ENCODE measurements around the gene DNAJC5G. TPM values are rescaled to one million over a fixed set of nuclear protein-coding genes. Genes with fewer than 3 reads are reported as not detected.

The DNAJC5G gene
- total RNA-seq, 1 experiment from 2014 or later, result 0.37 TPM

DNA sequence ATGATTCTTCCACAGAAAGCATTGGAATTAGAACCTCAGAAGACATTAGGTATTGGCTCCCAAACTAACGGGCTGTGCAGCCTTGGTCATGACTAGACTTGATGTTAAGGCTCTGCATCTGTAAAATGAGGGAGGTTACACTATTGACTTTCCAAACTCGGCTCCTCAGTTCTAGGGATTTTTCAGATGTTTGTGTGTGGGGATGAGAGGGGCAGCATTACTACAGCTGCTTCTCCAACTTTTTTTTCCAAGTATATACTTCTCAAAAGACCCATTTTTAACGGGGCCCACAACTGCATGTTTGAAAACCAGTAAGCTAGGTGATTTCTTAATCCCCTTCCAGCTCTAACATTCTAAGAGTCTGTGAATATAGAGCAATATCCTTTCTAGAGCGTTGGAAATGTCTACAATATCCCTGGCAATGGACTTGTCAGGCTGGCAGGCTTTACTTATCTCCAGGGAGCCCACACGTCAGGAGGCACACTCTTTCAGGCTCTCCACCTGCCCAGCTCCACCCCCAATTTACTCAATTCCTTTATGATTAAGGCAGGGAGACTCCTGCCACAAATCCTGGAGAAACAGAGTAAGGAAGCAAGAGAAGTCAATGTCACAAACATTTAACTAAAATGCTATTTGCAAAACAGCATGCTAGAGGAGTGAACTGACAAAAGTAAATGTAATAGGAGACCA, 48.5 kb downstream of the DNAJC5G start:
- Histone ChIP-seq H2AK5ac (ENCODE audit: insufficient read length, low read length) (no peak overlapping the region), H3K4ac (ENCODE audit: low read depth, low read length) (no peak overlapping the region), H3K79me1 (ENCODE audit: insufficient read depth, low read depth, low read length, poor library complexity, severe bottlenecking) (no peaks in the 10 kb centered on the region), H3K18ac (ENCODE audit: insufficient read length, low read depth, low read length) (peak overlapping the region; percentile 85), H3K27ac (ENCODE audit: insufficient read length, low read depth, low read length) (no peak overlapping the region), H3K9ac (ENCODE audit: extremely low read depth, insufficient read length, low read length) (peak overlapping the region; percentile 93), H3K14ac (ENCODE audit: insufficient read depth, low read length) (peak overlapping the region; percentile 94; the same call in 1 of the 2 replicates), H4K5ac (ENCODE audit: insufficient read length, low read depth, low read length) (peak overlapping the region; percentile 19), H2AFZ (ENCODE audit: low read length) (no peak overlapping the region), H2BK15ac (ENCODE audit: low read depth, low read length) (no peak overlapping the region), H3K23me2 (ENCODE audit: insufficient read length, low read depth, low read length, poor library complexity, severe bottlenecking) (peaks cover 10% of the 10 kb centered on the region), H3K4me1 (ENCODE audit: insufficient read depth, low read length) (0 out of 2 replicates have a peak, but pooled peaks cover 2% of the 10 kb centered on the region), H4K20me1 (ENCODE audit: control insufficient read depth, insufficient read depth, insufficient read length) (no peaks in the 10 kb centered on the region), H4K91ac (ENCODE audit: insufficient read length, low read depth, low read length) (no peak overlapping the region), H2BK20ac (ENCODE audit: low read depth, low read length, poor library complexity, severe bottlenecking) (no peak overlapping the region), H3K23ac (ENCODE audit: insufficient read length, low read depth, low read length) (no peak overlapping the region), H4K8ac (replicated peaks; ENCODE audit: insufficient read length, low read depth, low read length) (no peak overlapping the region), H3K56ac (ENCODE audit: insufficient read length, low read depth, low read length) (no peak overlapping the region), H3T11ph (ENCODE audit: low read length) (no peak overlapping the region), H2BK12ac (ENCODE audit: insufficient read length, low read depth, low read length) (peak overlapping the region; percentile 76), H3K4me2 (ENCODE audit: insufficient read depth, insufficient read length, low read length) (peak overlapping the region; percentile 98), H3K79me2 (ENCODE audit: insufficient read depth, low read length) (no peaks in the 10 kb centered on the region), H2BK5ac (ENCODE audit: insufficient read length, low read length) (no peak overlapping the region), H2BK120ac (ENCODE audit: low read depth, low read length, poor library complexity, severe bottlenecking) (no peak overlapping the region), H3K9me3 (ENCODE audit: control insufficient read depth, low read depth, low read length) (no peaks in the 10 kb centered on the region), H3K27me3 (ENCODE audit: insufficient read depth, low read length) (no peaks in the 10 kb centered on the region)
- Mint-ChIP-seq H3K4me1 (peaks cover 13 to 19% of the 10 kb centered on the region in 2 experiments), H3K36me3 (ENCODE audit: insufficient read depth in 1 of 3, low read depth in 3 of 3) (peaks cover 20 to 33% (median 29%) of the 10 kb centered on the region in 3 experiments), H3K27me3 (ENCODE audit: low read depth) (no peaks in the 10 kb centered on the region), H3K4me3 (peak overlapping the region; percentile 87 to 98), H3K27ac (peak overlapping the region; percentile 98 to 99 (median 99)), H3K9me3 (peaks cover 0 to 2% of the 10 kb centered on the region in 2 experiments; a peak in 2 of 5 replicates)
- no peak for TF ChIP-seq CTCF (conservative IDR thresholded peaks at IDR 0.05)
- WGBS (ENCODE audit: extremely low coverage, insufficient read length, low lambda C conversion rate), result no CpG with 5 or more reads among the region's 5 CpGs
- no peak for DNase-seq
